ENCODE data around the gene FANCE. TPM values are rescaled to one million over a fixed set of nuclear protein-coding genes. Genes with fewer than 3 reads are reported as not detected.

The FANCE gene
- total and polyA plus RNA-seq, 8 donors: 1.7 to 4.0 (median 2.6) TPM

GRCh38 chr6:35477028-35477427 lies 24.9 kb downstream of the FANCE start:
- 82 to 85% methylated on average over 8 of the region's 8 CpGs for whole genome bisulfite sequencing, 2 donors
- no peak for TF ChIP-seq CTCF (IDR thresholded peaks at IDR 0.05)
- no peak overlapping the region for H3K4me3 ChIP-seq
- no peaks in the 10 kb centered on the region for H3K9me3 ChIP-seq
- no peaks in the 10 kb centered on the region for H3K4me1 ChIP-seq
- intact Hi-C loops (cut with DNase I): no loop called here
- peaks cover 0 to 1% (median 0%) of the 10 kb centered on the region in 3 donors for H3K36me3 ChIP-seq
- no peaks in the 10 kb centered on the region for H3K27me3 ChIP-seq
- DNase-seq (no peak), ATAC-seq (no peak), FAIRE-seq (no peak)
- H3K27ac ChIP-seq: no peak overlapping the region

- no peaks in the 10 kb centered on the region for H3K36me3 ChIP-seq
- FAIRE-seq: no peak
These were observed 25.5 kb downstream of the FANCE start for GRCh38 chr6:35477551-35478179.

GRCh38 chr6:35478259-35478658 lies 26.1 kb downstream of the FANCE start:
- intact Hi-C loops (cut with DNase I): no loop called here
- Histone ChIP-seq H3K27me3 (no peaks in the 10 kb centered on the region), H3K36me3 (no peaks in the 10 kb centered on the region), H3K9me3 (no peaks in the 10 kb centered on the region), H3K4me1 (no peaks in the 10 kb centered on the region), H3K4me3 (no peak overlapping the region), H3K27ac (no peak overlapping the region)
- no peak for TF ChIP-seq CTCF (IDR thresholded peaks at IDR 0.05)
- 92 to 95% methylated on average over 5 to 7 of the region's 7 CpGs for WGBS, 2 donors
- ATAC-seq (no peak), DNase-seq (no peak), FAIRE-seq (no peak)

More at GRCh38 chr6:35477551-35478179, 25.5 kb downstream of the FANCE start:
- no peak overlapping the region for H3K4me3 ChIP-seq
- no peak overlapping the region for H3K27ac ChIP-seq
- intact Hi-C loops (cut with DNase I): no loop called here
- no peaks in the 10 kb centered on the region for H3K9me3 ChIP-seq
- TF ChIP-seq CTCF (IDR thresholded peaks at IDR 0.05): no peak
- no peaks in the 10 kb centered on the region for H3K27me3 ChIP-seq
- ATAC-seq (no peak), DNase-seq (no peak)
- WGBS, 2 donors: 95 to 96% methylated on average over 5 of the region's 5 CpGs
- H3K4me1 ChIP-seq: no peaks in the 10 kb centered on the region

GRCh38 chr6:35480176-35480575 lies 28.0 kb downstream of the FANCE start:
- ATAC-seq (no peak), FAIRE-seq (no peak), DNase-seq (no peak)
- H3K27me3 ChIP-seq: no peaks in the 10 kb centered on the region
- no peak for TF ChIP-seq CTCF (IDR thresholded peaks at IDR 0.05)
- WGBS, 2 donors: 93 to 97% methylated on average over 12 of the region's 12 CpGs
- H3K4me1 ChIP-seq: no peaks in the 10 kb centered on the region
- intact Hi-C loops (cut with DNase I): no loop called here
- H3K9me3 ChIP-seq: no peaks in the 10 kb centered on the region
- no peak overlapping the region for H3K4me3 ChIP-seq
- no peak overlapping the region for H3K27ac ChIP-seq
- no peaks in the 10 kb centered on the region for H3K36me3 ChIP-seq

- ATAC-seq: no peak
- H3K9me3 ChIP-seq: no peaks in the 10 kb centered on the region
- no peak overlapping the region for H3K27ac ChIP-seq
- 88 to 90% methylated on average over 8 of the region's 8 CpGs for WGBS, 2 donors
- no peak for FAIRE-seq
- TF ChIP-seq CTCF (IDR thresholded peaks at IDR 0.05): no peak
- H3K4me3 ChIP-seq: no peak overlapping the region
- H3K27me3 ChIP-seq: no peaks in the 10 kb centered on the region
- no peak for DNase-seq
- no peaks in the 10 kb centered on the region for H3K4me1 ChIP-seq
- no peaks in the 10 kb centered on the region for H3K36me3 ChIP-seq
- intact Hi-C loops (cut with DNase I): no loop called here
These were observed 29.1 kb downstream of the FANCE start for GRCh38 chr6:35481226-35481625.
